AG09319 (cell line): ENCODE results near the gene CDK15.

Experiments used
- DNase-seq: peaks from one replicate; pipeline ENCODE4 v3.0.0-alpha.2; 2010; ENCODE audit warnings: low read depth; ENCODE audit errors: extremely low read depth
- TF ChIP-seq, protein P1 (sequence below): IDR thresholded peaks from 2 replicates; pipeline ENCODE4 v1.5.1; 2011; ENCODE audit warnings: low read depth, mild to moderate bottlenecking, inconsistent platforms, low read length, moderate library complexity

The CDK15 gene

GRCh38 chr2:201831469-201831868 lies 25.1 kb downstream of the CDK15 start:
- TF ChIP-seq, protein P1, sequence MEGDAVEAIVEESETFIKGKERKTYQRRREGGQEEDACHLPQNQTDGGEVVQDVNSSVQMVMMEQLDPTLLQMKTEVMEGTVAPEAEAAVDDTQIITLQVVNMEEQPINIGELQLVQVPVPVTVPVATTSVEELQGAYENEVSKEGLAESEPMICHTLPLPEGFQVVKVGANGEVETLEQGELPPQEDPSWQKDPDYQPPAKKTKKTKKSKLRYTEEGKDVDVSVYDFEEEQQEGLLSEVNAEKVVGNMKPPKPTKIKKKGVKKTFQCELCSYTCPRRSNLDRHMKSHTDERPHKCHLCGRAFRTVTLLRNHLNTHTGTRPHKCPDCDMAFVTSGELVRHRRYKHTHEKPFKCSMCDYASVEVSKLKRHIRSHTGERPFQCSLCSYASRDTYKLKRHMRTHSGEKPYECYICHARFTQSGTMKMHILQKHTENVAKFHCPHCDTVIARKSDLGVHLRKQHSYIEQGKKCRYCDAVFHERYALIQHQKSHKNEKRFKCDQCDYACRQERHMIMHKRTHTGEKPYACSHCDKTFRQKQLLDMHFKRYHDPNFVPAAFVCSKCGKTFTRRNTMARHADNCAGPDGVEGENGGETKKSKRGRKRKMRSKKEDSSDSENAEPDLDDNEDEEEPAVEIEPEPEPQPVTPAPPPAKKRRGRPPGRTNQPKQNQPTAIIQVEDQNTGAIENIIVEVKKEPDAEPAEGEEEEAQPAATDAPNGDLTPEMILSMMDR: no peak
- peak; percentile 40 for DNase-seq

- DNase-seq: no peak
- TF ChIP-seq, protein P1: no peak
Observed at GRCh38 chr2:201833781-201834180, 27.4 kb downstream of the CDK15 start.

DNA sequence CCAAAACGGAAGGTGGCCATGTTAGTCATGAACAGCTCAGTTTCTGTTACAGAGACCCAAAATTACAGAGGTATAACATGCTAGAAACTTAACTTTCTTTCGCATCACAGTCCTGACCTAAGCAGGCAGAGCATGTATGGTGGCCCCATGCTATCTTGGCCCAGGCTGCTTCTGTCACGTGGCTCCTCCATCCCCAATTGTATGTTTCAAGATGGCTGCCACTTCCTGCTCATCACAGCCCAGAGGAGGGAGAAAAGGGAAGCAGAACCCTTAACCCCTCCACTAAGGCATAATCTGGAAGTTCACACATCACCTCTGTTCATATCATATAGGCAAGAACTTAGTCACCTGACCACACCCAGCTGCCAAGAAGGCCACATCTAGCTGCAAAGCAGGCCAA lies 28.7 kb downstream of the CDK15 start:
- TF ChIP-seq, protein P1: no peak
- no peak for DNase-seq

DNA sequence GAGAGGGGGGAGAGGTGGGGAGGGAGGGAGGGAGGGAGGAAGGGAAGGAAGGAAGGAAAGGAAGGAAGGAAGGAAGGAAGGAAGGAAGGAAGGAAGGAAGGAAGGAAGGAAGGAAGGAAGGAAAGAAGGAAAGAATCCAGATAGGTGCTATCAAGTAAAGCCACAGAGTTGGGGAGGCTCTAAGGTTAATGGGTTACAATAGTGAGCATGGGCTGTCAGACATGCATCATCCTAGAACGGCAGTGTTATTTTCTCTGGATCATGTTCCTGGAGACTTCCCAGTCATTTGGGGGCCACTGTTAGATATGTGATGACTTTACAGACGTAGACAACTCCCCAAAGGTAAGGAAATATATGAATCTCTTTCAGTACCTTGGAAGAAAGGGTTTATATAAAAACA lies 31.1 kb downstream of the CDK15 start:
- DNase-seq: no peak
- TF ChIP-seq, protein P1: no peak

DNA sequence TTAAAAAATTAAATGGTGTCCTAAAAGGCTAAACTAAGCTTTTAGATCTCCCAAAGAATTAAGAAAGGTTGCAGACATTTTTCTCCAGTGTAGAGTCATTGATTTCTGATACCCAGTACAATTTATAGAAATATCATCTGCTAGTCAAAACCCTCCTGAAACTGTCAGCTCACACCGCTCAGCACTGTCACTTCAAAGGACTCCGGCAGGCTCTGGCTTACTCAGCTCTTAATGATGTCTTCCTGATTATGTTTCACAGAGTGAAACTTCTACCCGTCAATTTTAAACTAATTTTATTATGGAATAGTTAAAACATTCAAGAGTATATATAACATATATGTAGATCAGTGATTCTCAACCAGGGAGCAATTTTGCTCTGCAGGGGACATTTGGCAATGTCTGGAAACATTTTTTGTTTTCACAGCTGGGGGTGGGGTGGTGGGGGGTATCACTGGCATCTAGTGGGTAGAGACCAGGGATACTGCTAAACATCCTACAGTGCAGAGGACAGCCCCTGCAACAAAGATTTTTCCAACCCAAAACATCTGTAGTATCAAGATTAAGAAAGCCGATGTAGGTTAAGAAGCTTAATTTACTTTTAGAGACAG lies 31.6 kb downstream of the CDK15 start:
- TF ChIP-seq, protein P1: no peak
- DNase-seq: no peak

GRCh38 chr2:201839727-201840126 lies 33.4 kb downstream of the CDK15 start:
- TF ChIP-seq, protein P1: no peak
- no peak for DNase-seq

- TF ChIP-seq, protein P1: no peak
- no peak for DNase-seq
Observed at GRCh38 chr2:201840726-201841125, 34.4 kb downstream of the CDK15 start.
